Ecto neural progenitor cell (in vitro differentiated cells): ENCODE measurements around the gene CHMP3.

Experiments
- DNase-seq: peaks from one replicate; pipeline ENCODE4 v3.0.0-alpha.2; 2018; ENCODE audit warnings: low spot score

CHMP3 gene

GRCh38 chr2:86466306-86466705 is 96.9 kb downstream of the CHMP3 start:
- no peak for DNase-seq

GRCh38 chr2:86464652-86465051 is 98.6 kb downstream of the CHMP3 start:
- DNase-seq: no peak

GRCh38 chr2:86461042-86461743 is 102.0 kb downstream of the CHMP3 start:
- DNase-seq: no peak

GRCh38 chr2:86455181-86455580 is 108.1 kb downstream of the CHMP3 start:
- DNase-seq: no peak

- DNase-seq: no peak
These were observed 109.0 kb downstream of the CHMP3 start for GRCh38 chr2:86454238-86454637.

- no peak for DNase-seq
These were observed 109.4 kb downstream of the CHMP3 start for GRCh38 chr2:86453836-86454235.
